Measurements from ENCODE around the gene FOXB2.

GRCh38 chr9:77024776-77025545 lies 5.5 kb downstream of the FOXB2 start:
- TF ChIP-seq POLR2A (IDR thresholded peaks at IDR 0.05) (no peak), CTCF (IDR thresholded peaks at IDR 0.05 in 8 of 11, conservative IDR thresholded peaks at IDR 0.05 in 3 of 11) (no peak)

Data from spleen (tissue), 7 donors.